HCT116 (cell line): ENCODE results near the gene SLC37A3.

Experiments
- CBX3 ChIP-seq: IDR thresholded peaks from 2 replicates; pipeline ENCODE4 v1.6.1; 2012; ENCODE audit warnings: low read depth
- CEBPB ChIP-seq: IDR thresholded peaks from 2 replicates; pipeline ENCODE4 v1.6.1; 2012; ENCODE audit warnings: low read depth
- EGR1 ChIP-seq: IDR thresholded peaks from 2 replicates; pipeline ENCODE4 v1.6.1; 2012; ENCODE audit warnings: low read depth
- EZH2 ChIP-seq: fragments of 200-600 bp; sonication (generic); IDR thresholded peaks from 2 replicates; pipeline ENCODE4 v1.6.1; 2017; ENCODE audit warnings: antibody characterized with exemption, mixed run types
- EZH2phosphoT487 ChIP-seq: fragments of 200-600 bp; IDR thresholded peaks from 2 replicates; pipeline ENCODE4 v1.6.1; 2018; ENCODE audit warnings: antibody characterized with exemption, borderline replicate concordance
- POLR2A ChIP-seq: IDR thresholded peaks from 2 replicates; pipeline ENCODE4 v1.7.0; 2011; ENCODE audit warnings: borderline replicate concordance; ENCODE audit not compliant: insufficient read depth, insufficient read length; ENCODE audit errors: extremely low read depth
- POLR2AphosphoS5 ChIP-seq: IDR thresholded peaks from 2 replicates; pipeline ENCODE4 v1.6.1; 2011; ENCODE audit warnings: mild to moderate bottlenecking, low read depth, low read length, moderate library complexity
- REST ChIP-seq: IDR thresholded peaks from 2 replicates; pipeline ENCODE4 v1.6.1; 2012; ENCODE audit warnings: low read depth
- TCF7L2 ChIP-seq: IDR thresholded peaks from 2 replicates; pipeline ENCODE4 v1.7.0; 2011; ENCODE audit warnings: borderline replicate concordance, inconsistent platforms; ENCODE audit not compliant: insufficient read depth, insufficient read length; ENCODE audit errors: extremely low read depth
- YY1 ChIP-seq: IDR thresholded peaks from 2 replicates; pipeline ENCODE4 v1.6.1; 2011; ENCODE audit warnings: low read length, low read depth, moderate library complexity, mild to moderate bottlenecking; ENCODE audit not compliant: insufficient replicate concordance; ENCODE audit errors: extremely low read depth
- ZNF274 ChIP-seq: fragments of 200-500 bp; sonication (Bioruptor generic); IDR thresholded peaks from 2 replicates; pipeline ENCODE4 v1.6.1; 2014; ENCODE audit warnings: mild to moderate bottlenecking, low read depth, low read length, inconsistent platforms
- TF ChIP-seq, protein P1 (sequence below), 3 experiments: fragments of 200-600 bp in 1 of 3; sonication (generic) in 1 of 3; IDR thresholded peaks in 2 of 3; conservative IDR thresholded peaks in 1 of 3; 2 replicates each; pipeline ENCODE4 v1.5.1; 2012 to 2017; ENCODE audit warnings: low read depth in 2 of 3, low read length in 2 of 3, antibody characterized with exemption in 1 of 3, borderline replicate concordance in 1 of 3, control low read depth in 1 of 3, mild to moderate bottlenecking in 1 of 3, mixed read lengths in 1 of 3, mixed run types in 1 of 3, moderate library complexity in 1 of 3; ENCODE audit not compliant: insufficient read depth in 1 of 3

DNA sequence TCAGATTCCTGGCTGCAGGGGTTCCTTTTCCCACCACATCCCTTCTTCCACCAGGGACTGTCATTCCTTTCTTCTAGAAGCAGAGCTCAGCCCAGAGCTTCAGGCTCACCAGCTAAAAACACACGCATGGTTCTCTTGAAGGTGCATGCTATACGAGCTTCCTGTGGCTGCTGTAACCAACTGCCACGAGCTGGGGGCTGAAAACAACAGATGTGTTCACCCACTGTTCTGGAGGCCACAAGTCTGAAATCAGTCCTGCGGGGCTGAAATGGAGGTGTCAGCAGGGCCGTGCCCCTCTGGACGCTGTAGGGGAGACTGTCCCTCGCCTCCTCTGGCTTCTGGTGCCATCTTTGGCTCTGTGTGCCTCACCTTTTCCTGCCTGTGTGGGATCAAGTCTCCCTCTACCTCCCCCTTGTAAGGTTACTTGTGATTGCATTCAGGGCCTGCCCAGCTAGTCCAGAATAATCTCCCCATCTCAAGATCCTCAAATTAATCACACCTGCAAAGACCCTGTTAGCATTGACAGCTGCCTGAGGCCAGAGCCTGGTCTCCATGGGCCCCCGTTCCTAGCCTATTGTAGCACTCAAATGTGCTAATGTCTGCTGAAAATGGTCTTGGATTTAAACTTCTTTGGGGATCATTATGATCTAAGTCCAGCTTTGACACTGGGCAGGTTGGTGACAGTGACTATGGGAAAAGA, 19.3 kb upstream of the SLC37A3 start:
- TF ChIP-seq ZNF274: no peak
- TF ChIP-seq, protein P1, sequence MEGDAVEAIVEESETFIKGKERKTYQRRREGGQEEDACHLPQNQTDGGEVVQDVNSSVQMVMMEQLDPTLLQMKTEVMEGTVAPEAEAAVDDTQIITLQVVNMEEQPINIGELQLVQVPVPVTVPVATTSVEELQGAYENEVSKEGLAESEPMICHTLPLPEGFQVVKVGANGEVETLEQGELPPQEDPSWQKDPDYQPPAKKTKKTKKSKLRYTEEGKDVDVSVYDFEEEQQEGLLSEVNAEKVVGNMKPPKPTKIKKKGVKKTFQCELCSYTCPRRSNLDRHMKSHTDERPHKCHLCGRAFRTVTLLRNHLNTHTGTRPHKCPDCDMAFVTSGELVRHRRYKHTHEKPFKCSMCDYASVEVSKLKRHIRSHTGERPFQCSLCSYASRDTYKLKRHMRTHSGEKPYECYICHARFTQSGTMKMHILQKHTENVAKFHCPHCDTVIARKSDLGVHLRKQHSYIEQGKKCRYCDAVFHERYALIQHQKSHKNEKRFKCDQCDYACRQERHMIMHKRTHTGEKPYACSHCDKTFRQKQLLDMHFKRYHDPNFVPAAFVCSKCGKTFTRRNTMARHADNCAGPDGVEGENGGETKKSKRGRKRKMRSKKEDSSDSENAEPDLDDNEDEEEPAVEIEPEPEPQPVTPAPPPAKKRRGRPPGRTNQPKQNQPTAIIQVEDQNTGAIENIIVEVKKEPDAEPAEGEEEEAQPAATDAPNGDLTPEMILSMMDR (IDR thresholded peaks at IDR 0.05 in 2 of 3, conservative IDR thresholded peaks at IDR 0.05 in 1 of 3; ENCODE audit: borderline replicate concordance in 1 of 3, insufficient read depth in 1 of 3, low read depth in 2 of 3, low read length in 2 of 3): no peak
- TF ChIP-seq YY1: no peak
- no peak for TF ChIP-seq CBX3
- TF ChIP-seq POLR2AphosphoS5: no peak
- TF ChIP-seq EZH2: no peak
- no peak for TF ChIP-seq POLR2A
- TF ChIP-seq TCF7L2: no peak
- no peak for TF ChIP-seq CEBPB
- no peak for TF ChIP-seq EZH2phosphoT487
- no peak for TF ChIP-seq EGR1
- TF ChIP-seq REST: no peak
